ENCODE data around the gene TMTC1. TPM values are rescaled to one million over a fixed set of nuclear protein-coding genes. Genes with fewer than 3 reads are reported as not detected.
A peak's percentile ranks its signal among the peaks of the same experiment; 100 is the strongest.

Gene TMTC1
- total RNA-seq, 2 experiments from 2014 or later = not detected

DNA sequence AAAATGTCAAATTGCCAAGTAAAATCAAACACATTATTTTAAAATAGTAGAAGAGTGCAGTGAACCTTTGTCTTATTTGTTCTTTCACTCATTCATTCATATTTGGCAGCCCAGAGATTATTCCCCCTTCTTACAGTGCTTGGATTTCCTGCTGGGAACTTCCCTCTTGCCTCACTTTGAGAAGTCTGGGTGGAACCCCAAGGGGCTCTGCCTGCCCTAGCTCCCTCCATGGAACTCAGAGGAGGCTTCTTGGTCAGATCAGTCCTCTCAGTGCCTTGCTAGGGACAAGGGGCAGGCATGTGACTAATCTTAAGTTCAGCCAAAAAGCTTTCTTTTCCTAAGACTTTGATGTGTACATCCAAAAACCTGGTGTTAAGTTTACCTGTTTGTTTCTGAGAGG lies 201.6 kb downstream of the TMTC1 start:
- Mint-ChIP-seq H3K27me3 (ENCODE audit: low read depth) (no peaks in the 10 kb centered on the region), H3K36me3 (ENCODE audit: low read depth) (no peaks in the 10 kb centered on the region), H3K9me3 (ENCODE audit: insufficient read depth) (no peaks in the 10 kb centered on the region), H3K27ac (no peak overlapping the region), H3K4me1 (ENCODE audit: low read depth) (no peaks in the 10 kb centered on the region), H3K4me3 (no peak overlapping the region)
- CTCF ChIA-PET = no interaction called here
- ATAC-seq (no peak), DNase-seq (no peak)
- POLR2A ChIA-PET = no interaction called here

DNA sequence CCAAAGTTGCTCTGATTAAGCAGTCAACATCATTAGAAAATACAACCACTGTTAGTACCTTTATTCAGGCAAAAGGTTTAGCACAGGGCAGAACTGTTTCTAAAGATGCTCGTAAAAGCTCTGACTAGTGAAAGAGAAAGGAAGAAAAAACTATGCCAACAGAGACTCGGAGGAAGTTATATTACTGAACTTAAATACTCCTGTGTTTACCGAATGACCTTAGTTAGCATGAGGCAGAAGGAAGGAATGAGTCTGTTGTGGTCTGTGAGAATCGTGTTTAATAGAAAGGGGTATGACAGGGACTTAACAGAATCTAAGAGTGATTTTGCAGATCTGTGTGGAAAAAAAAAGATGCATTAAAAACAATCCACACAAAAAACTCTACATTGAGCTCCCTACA lies 202.1 kb downstream of the TMTC1 start:
- POLR2A ChIA-PET = no interaction called here
- no peak overlapping the region for H3K27ac Mint-ChIP-seq
- no peaks in the 10 kb centered on the region for H3K27me3 Mint-ChIP-seq (ENCODE audit: low read depth)
- DNase-seq (no peak), ATAC-seq (no peak)
- H3K4me3 Mint-ChIP-seq = no peak overlapping the region
- CTCF ChIA-PET = no interaction called here
- H3K36me3 Mint-ChIP-seq (ENCODE audit: low read depth) = no peaks in the 10 kb centered on the region
- H3K9me3 Mint-ChIP-seq (ENCODE audit: insufficient read depth) = no peaks in the 10 kb centered on the region
- H3K4me1 Mint-ChIP-seq (ENCODE audit: low read depth) = no peaks in the 10 kb centered on the region

DNA sequence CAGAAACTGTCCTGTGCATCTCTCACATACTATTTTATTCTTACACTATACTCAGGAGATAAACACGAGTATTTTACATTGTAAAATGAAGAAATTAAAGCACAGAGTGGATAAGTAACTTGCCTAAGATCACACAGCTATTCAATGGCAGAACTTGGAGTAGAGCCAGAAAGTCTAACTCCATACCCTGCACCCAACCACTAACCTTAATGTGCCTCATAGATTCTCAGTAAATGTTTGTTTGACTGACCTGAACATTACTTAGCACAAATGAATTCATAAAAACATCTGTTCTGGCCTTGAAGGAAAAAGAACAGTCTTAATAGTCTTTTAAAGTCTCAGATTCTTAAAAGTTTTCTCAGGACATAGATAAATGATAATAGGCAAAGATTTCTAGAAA lies 202.8 kb downstream of the TMTC1 start:
- ChIA-PET POLR2A (no interaction called here), CTCF (no interaction called here)
- Mint-ChIP-seq H3K4me1 (ENCODE audit: low read depth) (no peaks in the 10 kb centered on the region), H3K27me3 (ENCODE audit: low read depth) (peaks cover 5% of the 10 kb centered on the region), H3K36me3 (ENCODE audit: low read depth) (no peaks in the 10 kb centered on the region), H3K27ac (no peak overlapping the region), H3K9me3 (ENCODE audit: insufficient read depth) (no peaks in the 10 kb centered on the region), H3K4me3 (no peak overlapping the region)
- DNase-seq (no peak), ATAC-seq (no peak)

DNA sequence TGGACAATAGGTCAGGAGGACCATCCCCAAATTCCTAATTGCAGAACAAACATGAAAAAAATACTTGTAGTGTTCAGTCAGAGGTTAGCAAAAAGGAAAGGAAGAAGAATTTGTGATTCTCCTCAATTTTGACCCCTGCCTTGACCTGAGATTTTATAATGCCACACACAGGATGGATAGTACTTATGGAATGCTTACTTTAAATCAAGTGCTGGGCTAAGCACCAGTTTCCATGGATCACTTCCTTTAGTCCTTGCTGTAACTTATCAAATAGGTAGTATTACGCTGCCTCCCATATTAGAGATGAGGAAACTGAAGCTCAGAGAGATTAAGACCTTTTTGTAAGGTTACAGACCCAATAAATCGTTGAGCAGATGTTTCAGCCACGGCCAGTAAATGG lies 205.0 kb downstream of the TMTC1 start:
- Mint-ChIP-seq H3K4me3 (no peak overlapping the region), H3K27ac (no peak overlapping the region), H3K4me1 (ENCODE audit: low read depth) (no peaks in the 10 kb centered on the region), H3K36me3 (ENCODE audit: low read depth) (no peaks in the 10 kb centered on the region), H3K27me3 (ENCODE audit: low read depth) (peaks cover 5% of the 10 kb centered on the region), H3K9me3 (ENCODE audit: insufficient read depth) (no peaks in the 10 kb centered on the region)
- POLR2A ChIA-PET = no interaction called here
- no peak for DNase-seq
- CTCF ChIA-PET = no interaction called here
- ATAC-seq = no peak

DNA sequence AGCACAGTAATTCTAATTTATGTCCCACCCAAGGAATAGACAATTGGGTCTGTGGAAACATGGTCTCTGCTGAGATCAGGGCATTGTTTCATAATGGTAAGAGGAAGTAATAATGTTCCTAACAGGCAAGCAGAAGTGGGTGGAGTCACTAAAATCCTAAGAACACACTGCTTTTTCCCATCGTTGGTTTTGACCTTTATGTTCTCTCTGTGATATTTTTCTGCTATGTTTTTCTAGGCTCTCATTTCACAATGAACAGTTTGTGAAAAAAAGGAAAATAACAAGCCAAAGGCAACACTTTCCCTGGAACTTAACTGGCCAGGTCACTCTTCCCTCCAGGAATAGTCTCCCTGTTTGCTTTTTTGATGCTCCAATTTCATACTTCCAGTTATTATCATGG lies 205.7 kb downstream of the TMTC1 start:
- ChIA-PET CTCF (no interaction called here), POLR2A (no interaction called here)
- ATAC-seq (no peak), DNase-seq (no peak)
- Mint-ChIP-seq H3K9me3 (ENCODE audit: insufficient read depth) (no peaks in the 10 kb centered on the region), H3K27ac (no peak overlapping the region), H3K4me1 (ENCODE audit: low read depth) (no peaks in the 10 kb centered on the region), H3K27me3 (ENCODE audit: low read depth) (peaks cover 5% of the 10 kb centered on the region), H3K36me3 (ENCODE audit: low read depth) (no peaks in the 10 kb centered on the region), H3K4me3 (no peak overlapping the region)

DNA sequence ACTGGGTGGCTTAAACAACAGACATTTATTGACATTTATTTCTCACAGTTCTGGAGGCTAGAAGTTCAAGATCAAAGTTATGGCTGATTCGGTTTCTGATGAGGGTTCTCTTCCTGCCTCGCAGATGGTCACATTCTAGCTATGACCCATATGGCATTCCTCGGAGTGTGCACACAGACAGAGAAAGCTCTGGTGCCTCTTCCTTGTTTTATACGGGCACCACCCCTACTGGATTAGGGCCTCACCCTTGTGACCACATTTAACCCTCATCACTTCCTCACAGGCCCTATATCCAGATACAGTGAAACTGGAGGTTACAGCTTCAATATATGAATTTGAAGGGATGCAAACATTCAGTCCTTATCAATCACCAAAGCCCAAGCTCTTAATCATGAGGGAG lies 209.2 kb downstream of the TMTC1 start:
- Mint-ChIP-seq H3K27me3 (ENCODE audit: low read depth) (peaks cover 5% of the 10 kb centered on the region), H3K9me3 (ENCODE audit: insufficient read depth) (no peaks in the 10 kb centered on the region), H3K27ac (no peak overlapping the region), H3K4me1 (ENCODE audit: low read depth) (no peaks in the 10 kb centered on the region), H3K36me3 (ENCODE audit: low read depth) (no peaks in the 10 kb centered on the region), H3K4me3 (no peak overlapping the region)
- POLR2A ChIA-PET = interaction anchor here (0.5 kb wide), 1 partner anchor 294 kb away, joined by 3 read pairs; no protein-coding TSS in a partner anchor
- DNase-seq (no peak), ATAC-seq (no peak)
- CTCF ChIA-PET = no interaction called here

DNA sequence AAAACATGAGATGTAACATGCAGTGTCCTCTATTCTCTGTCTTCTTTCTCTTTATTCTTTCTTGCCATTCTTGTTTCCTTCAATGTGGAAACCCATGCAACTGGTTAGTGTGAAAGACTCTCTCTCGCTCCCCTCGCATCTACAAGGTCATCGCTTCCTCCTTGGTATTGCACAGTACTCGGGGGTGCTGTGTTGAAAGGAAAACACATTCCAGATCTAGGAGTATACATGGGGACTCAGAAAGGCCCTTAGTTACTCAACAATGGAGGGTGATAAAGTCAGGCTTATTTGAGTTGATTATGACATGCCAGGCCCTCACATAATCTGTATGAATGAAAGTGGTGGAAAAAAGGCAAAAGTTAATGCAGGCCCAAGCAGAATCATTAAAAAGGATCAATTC lies 210.8 kb downstream of the TMTC1 start:
- Mint-ChIP-seq H3K36me3 (ENCODE audit: low read depth) (no peaks in the 10 kb centered on the region), H3K4me3 (no peak overlapping the region), H3K27ac (no peak overlapping the region), H3K9me3 (ENCODE audit: insufficient read depth) (no peaks in the 10 kb centered on the region), H3K4me1 (ENCODE audit: low read depth) (no peaks in the 10 kb centered on the region), H3K27me3 (ENCODE audit: low read depth) (peaks cover 5% of the 10 kb centered on the region)
- CTCF ChIA-PET = no interaction called here
- ATAC-seq = no peak
- no peak for DNase-seq
- POLR2A ChIA-PET = no interaction called here

DNA sequence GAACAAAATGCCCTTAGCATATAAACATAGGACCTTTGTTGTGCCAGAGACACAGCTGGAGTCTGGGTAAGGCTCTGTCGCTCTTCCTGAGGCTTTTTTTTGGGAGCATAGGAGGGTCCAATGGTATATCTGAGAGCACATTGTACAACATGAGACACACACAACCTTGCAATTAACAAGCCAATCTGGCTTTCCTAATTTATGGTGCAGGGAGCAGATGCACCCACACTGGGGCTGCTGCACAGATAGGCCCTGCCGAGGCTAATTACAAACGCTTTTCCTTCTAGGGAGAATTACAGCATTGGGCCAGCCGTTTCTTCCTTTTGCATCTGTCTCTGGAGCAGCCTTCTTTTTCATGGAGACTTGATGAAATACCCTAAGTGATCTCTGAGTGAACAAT lies 211.3 kb downstream of the TMTC1 start:
- no peak overlapping the region for H3K27ac Mint-ChIP-seq
- no peak for DNase-seq
- peaks cover 5% of the 10 kb centered on the region for H3K27me3 Mint-ChIP-seq (ENCODE audit: low read depth)
- no peaks in the 10 kb centered on the region for H3K36me3 Mint-ChIP-seq (ENCODE audit: low read depth)
- no peaks in the 10 kb centered on the region for H3K9me3 Mint-ChIP-seq (ENCODE audit: insufficient read depth)
- H3K4me1 Mint-ChIP-seq (ENCODE audit: low read depth) = no peaks in the 10 kb centered on the region
- H3K4me3 Mint-ChIP-seq = no peak overlapping the region
- no peak for ATAC-seq
- CTCF ChIA-PET = no interaction called here
- POLR2A ChIA-PET = no interaction called here

DNA sequence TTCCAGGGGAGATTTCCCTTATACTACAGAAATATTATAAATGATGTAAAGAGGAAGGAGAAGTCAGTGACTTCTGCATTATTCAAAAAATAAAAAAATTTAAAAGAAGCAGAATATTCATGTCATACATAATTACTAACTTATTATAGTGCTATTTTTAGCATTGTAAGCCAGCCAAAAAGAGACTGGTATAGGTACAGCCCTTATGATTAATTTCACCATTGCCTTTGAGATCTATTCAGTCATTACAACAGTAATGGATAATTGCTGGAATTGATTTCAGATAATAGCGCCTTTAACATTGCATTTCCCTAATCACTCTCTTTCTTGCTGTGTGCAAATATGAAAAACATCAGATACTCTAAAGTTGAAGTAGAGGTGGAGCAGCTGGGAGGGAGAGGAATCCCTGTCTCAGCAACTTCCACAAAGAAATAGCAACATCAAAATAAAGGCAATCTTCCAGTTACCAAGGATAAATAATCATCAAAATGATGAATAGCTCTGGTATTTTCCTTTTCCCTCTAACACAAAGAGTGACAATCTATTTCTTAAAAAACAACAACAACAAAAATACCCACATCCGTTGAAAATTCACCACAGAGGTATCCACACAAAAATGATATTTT lies 214.5 kb downstream of the TMTC1 start:
- H3K27me3 Mint-ChIP-seq (ENCODE audit: low read depth) = peaks cover 3% of the 10 kb centered on the region
- POLR2A ChIA-PET = no interaction called here

DNA sequence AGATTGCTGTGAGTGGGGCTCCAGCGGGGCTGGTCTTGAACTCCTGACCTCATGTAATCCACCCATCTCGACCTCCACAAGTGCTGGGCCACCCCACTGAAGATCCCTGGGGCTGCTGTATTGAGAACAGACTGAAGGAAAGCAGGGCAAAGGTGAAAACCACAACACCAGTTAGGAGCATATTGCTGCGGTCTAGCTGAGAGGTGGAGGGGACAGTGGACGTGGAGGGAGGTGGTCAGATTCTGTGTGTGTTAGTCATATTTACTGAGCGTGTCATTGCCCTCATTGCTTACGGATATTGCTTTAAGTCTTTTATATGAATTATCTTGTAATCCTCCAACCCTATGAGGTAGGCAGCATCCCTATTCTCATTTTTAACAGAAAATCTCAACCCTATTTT lies 217.3 kb downstream of the TMTC1 start:
- Mint-ChIP-seq H3K36me3 (ENCODE audit: low read depth) (no peaks in the 10 kb centered on the region), H3K4me1 (ENCODE audit: low read depth) (peaks cover 6% of the 10 kb centered on the region)

More for the DNA sequence above, 214.5 kb downstream of the TMTC1 start:
- DNase-seq (no peak), ATAC-seq (no peak)
- Mint-ChIP-seq H3K36me3 (ENCODE audit: low read depth) (no peaks in the 10 kb centered on the region), H3K4me1 (ENCODE audit: low read depth) (no peaks in the 10 kb centered on the region), H3K4me3 (no peak overlapping the region), H3K27ac (no peak overlapping the region), H3K9me3 (ENCODE audit: insufficient read depth) (no peaks in the 10 kb centered on the region)
- CTCF ChIA-PET = no interaction called here

DNA sequence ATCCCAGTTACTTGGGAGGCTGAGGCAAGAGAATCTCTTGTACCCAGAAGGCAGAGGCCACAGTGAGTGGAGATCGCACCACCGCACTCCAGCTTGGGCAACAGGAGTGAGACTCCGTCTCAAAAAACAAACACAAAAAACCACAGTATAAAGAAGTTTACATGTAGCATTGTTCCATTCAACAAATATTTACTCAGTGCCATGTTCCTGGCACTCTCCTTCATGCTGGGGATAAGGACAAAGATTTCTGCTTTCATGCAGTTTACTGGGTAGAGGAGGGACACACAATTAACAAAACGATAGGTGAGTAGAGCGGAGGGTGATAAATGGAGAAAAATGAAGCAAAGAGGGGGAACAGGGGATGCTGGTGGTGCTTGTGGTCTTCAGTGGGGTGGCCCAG lies 218.0 kb downstream of the TMTC1 start:
- ATAC-seq (no peak), DNase-seq (no peak)
- no peak overlapping the region for H3K4me3 Mint-ChIP-seq
- no peaks in the 10 kb centered on the region for H3K9me3 Mint-ChIP-seq (ENCODE audit: insufficient read depth)
- CTCF ChIA-PET = no interaction called here
- H3K27ac Mint-ChIP-seq = no peak overlapping the region
- H3K4me1 Mint-ChIP-seq (ENCODE audit: low read depth) = peaks cover 6% of the 10 kb centered on the region
- H3K27me3 Mint-ChIP-seq (ENCODE audit: low read depth) = peaks cover 5% of the 10 kb centered on the region
- H3K36me3 Mint-ChIP-seq (ENCODE audit: low read depth) = no peaks in the 10 kb centered on the region
- POLR2A ChIA-PET = no interaction called here

More for the DNA sequence above, 217.3 kb downstream of the TMTC1 start:
- POLR2A ChIA-PET = no interaction called here
- Mint-ChIP-seq H3K4me3 (no peak overlapping the region), H3K27ac (no peak overlapping the region), H3K27me3 (ENCODE audit: low read depth) (peaks cover 5% of the 10 kb centered on the region), H3K9me3 (ENCODE audit: insufficient read depth) (no peaks in the 10 kb centered on the region)
- ATAC-seq (no peak), DNase-seq (no peak)
- CTCF ChIA-PET = no interaction called here

DNA sequence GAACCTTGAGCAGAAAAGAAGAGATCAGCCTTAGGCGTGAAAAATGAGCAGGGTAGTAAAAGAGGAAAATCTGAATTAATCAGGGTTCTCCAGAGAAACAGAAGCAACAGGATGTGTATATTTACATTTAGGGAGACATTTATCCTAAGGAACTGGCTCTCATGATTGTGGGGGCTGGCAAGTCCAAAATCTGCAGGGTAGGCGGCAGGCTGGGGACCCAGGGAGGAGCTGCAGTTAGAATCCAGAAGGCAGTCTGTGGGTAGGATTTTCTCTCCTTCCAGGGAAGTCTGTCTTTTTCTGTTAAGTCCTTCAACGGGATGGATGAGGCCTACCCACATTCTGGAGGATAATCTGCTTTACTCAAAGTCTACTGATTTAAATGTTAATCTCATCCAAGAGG lies 218.8 kb downstream of the TMTC1 start:
- Mint-ChIP-seq H3K4me1 (ENCODE audit: low read depth) (peaks cover 6% of the 10 kb centered on the region), H3K27ac (no peak overlapping the region), H3K4me3 (no peak overlapping the region), H3K27me3 (ENCODE audit: low read depth) (peaks cover 5% of the 10 kb centered on the region), H3K9me3 (ENCODE audit: insufficient read depth) (no peaks in the 10 kb centered on the region), H3K36me3 (ENCODE audit: low read depth) (no peaks in the 10 kb centered on the region)
- POLR2A ChIA-PET = no interaction called here
- CTCF ChIA-PET = no interaction called here
- no peak for ATAC-seq
- no peak for DNase-seq

DNA sequence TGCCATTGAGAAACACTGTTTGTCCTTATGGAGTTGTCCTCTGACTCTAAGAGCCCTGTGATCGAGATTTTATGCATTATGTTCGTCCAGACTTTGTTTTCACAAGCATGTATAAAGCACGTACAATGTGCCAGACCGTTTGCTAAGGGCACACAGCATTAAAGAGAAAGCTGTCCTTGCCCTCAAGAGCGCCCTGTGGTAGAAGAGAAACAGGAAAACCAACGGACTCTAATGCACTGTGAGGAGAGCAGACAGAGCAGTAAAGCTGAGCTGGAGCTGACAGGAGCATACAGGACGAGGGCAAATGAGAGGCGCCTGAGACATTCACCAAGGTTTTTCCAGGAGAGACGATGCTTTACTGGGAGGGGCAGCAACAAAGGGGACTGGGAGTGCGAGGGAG lies 220.1 kb downstream of the TMTC1 start:
- no peak for ATAC-seq
- no peaks in the 10 kb centered on the region for H3K9me3 Mint-ChIP-seq (ENCODE audit: insufficient read depth)

More for the DNA sequence above, 220.1 kb downstream of the TMTC1 start:
- ChIA-PET CTCF (no interaction called here), POLR2A (no interaction called here)
- no peaks in the 10 kb centered on the region for H3K36me3 Mint-ChIP-seq (ENCODE audit: low read depth)
- H3K27ac Mint-ChIP-seq = no peak overlapping the region
- DNase-seq = no peak
- H3K4me1 Mint-ChIP-seq (ENCODE audit: low read depth) = peaks cover 6% of the 10 kb centered on the region
- peaks cover 5% of the 10 kb centered on the region for H3K27me3 Mint-ChIP-seq (ENCODE audit: low read depth)
- peak overlapping the region; percentile 28 for H3K4me3 Mint-ChIP-seq

All from activated CD8-positive, alpha-beta T cell treated with anti-CD3 and anti-CD28 coated beads, Interleukin-2, amount 10 ng/mL, durations not matched to agents 7 days and 5 days (primary cell).